Measurements from ENCODE around the gene ANGPT4. TPM values are rescaled to one million over a fixed set of nuclear protein-coding genes. Genes with fewer than 3 reads are reported as not detected.

ANGPT4 gene
- polyA plus RNA-seq, 1 donor = 0.04 TPM

GRCh38 chr20:825710-826421, 90.3 kb downstream of the ANGPT4 start:
- no peak for DNase-seq (ENCODE audit: low read depth)

- DNase-seq (ENCODE audit: low read depth) = no peak
Measured at GRCh38 chr20:824916-825315, 91.2 kb downstream of the ANGPT4 start.

- no peak for DNase-seq (ENCODE audit: low read depth)
Measured at GRCh38 chr20:824490-824889, 91.6 kb downstream of the ANGPT4 start.

- no peak for DNase-seq (ENCODE audit: low read depth)
Measured at GRCh38 chr20:823574-823902, 92.6 kb downstream of the ANGPT4 start.

- no peak for DNase-seq (ENCODE audit: low read depth)
Measured at GRCh38 chr20:822651-823573, 93.2 kb downstream of the ANGPT4 start.

GRCh38 chr20:821731-822065, 94.4 kb downstream of the ANGPT4 start:
- no peak for DNase-seq (ENCODE audit: low read depth)

GRCh38 chr20:821046-821730, 94.9 kb downstream of the ANGPT4 start:
- no peak for DNase-seq (ENCODE audit: low read depth)

- DNase-seq (ENCODE audit: low read depth) = no peak
Measured at GRCh38 chr20:820323-820953, 95.7 kb downstream of the ANGPT4 start.

Other genes with a start within 250 kb of the ANGPT4 start
- not detected for gene SCRT2, start 240.5 kb downstream of the ANGPT4 start, polyA plus RNA-seq (ENCODE audit: insufficient read length)
- 0.24 TPM for gene SLC52A3, start 147.8 kb downstream of the ANGPT4 start, polyA plus RNA-seq (ENCODE audit: insufficient read length)
- gene FAM110A, start 82.6 kb downstream of the ANGPT4 start, polyA plus RNA-seq (ENCODE audit: insufficient read length) = 25.3 TPM
- 0.15 TPM for gene RSPO4, start 86.0 kb upstream of the ANGPT4 start, polyA plus RNA-seq (ENCODE audit: insufficient read length)
- 98.1 TPM for gene PSMF1, start 202.3 kb upstream of the ANGPT4 start, polyA plus RNA-seq (ENCODE audit: insufficient read length)